Lower lobe of right lung (tissue), 2 donors: ENCODE results near the gene RPTOR. TPM values are rescaled to one million over a fixed set of nuclear protein-coding genes. Genes with fewer than 3 reads are reported as not detected.

Experiments used
- ATAC-seq, 2 donors: fragments of 200-7000 bp; cut with Tn5 transposase; one replicate each; pipeline ENCODE4 v1.9.1; 2020 to 2022; ENCODE audit warnings: mild to moderate bottlenecking in 2 of 2, moderate library complexity in 2 of 2
- DNase-seq: peaks from one replicate; pipeline ENCODE4 v3.0.0-alpha.2; 2020
- H3K27ac ChIP-seq: fragments of 200-600 bp; one replicate; pipeline ENCODE4 v1.8.0; 2022
- H3K27me3 ChIP-seq: fragments of 200-600 bp; one replicate; pipeline ENCODE4 v1.8.0; 2022; ENCODE audit warnings: low read depth
- H3K36me3 ChIP-seq: fragments of 200-600 bp; one replicate; pipeline ENCODE4 v1.8.0; 2022; ENCODE audit warnings: mild to moderate bottlenecking
- H3K4me1 ChIP-seq: fragments of 200-600 bp; one replicate; pipeline ENCODE4 v1.8.0; 2022
- H3K4me3 ChIP-seq: fragments of 200-600 bp; one replicate; pipeline ENCODE4 v1.8.0; 2022; ENCODE audit warnings: mild to moderate bottlenecking
- H3K9me3 ChIP-seq: fragments of 200-600 bp; one replicate; pipeline ENCODE4 v1.8.0; 2022
- intact Hi-C: fragments of 100-400 bp; cut with DNase I; formaldehyde crosslinking; loops from one replicate; pipeline ENCODE4 v1.11.0; 2022
- total RNA-seq: library from RNA; stranded (reverse); fragmentation: NEBNext Ultra II Directional; extraction: Animal tissue kit (Norgen Biotek cat#: 25700); gene quantifications from one replicate; pipeline ENCODE4 v1.2.1, GENCODE V29; 2021
- TF ChIP-seq, protein P1 (sequence below): fragments of 200-600 bp; IDR thresholded peaks from one replicate; pipeline ENCODE4 v1.8.0; 2022; ENCODE audit warnings: antibody characterized with exemption, mild to moderate bottlenecking
- donor health status: DM: no; HTN: yes; CAD: no; lungs with severe emphysema.

Gene RPTOR
- total RNA-seq, 1 donor from 2014 or later, result 34.0 TPM

DNA sequence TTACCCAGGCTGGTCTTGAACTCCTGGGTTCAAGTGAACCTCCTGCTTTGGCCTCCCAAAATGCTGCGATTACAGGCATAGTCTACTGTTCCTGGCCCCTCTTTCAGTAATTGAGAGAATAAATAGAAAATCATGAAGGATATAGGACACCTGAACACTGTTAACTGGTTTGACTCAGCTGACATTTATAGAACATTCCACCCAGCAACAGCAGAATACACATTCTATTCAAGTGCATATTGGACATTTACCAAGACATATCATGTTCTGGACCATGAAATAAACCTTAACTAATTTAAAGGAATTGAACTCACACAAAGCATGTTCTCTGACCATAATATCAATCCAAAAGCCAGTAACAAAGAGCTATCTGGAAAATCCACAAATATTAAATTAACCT is 470.5 kb downstream of the RPTOR start:
- TF ChIP-seq, protein P1, sequence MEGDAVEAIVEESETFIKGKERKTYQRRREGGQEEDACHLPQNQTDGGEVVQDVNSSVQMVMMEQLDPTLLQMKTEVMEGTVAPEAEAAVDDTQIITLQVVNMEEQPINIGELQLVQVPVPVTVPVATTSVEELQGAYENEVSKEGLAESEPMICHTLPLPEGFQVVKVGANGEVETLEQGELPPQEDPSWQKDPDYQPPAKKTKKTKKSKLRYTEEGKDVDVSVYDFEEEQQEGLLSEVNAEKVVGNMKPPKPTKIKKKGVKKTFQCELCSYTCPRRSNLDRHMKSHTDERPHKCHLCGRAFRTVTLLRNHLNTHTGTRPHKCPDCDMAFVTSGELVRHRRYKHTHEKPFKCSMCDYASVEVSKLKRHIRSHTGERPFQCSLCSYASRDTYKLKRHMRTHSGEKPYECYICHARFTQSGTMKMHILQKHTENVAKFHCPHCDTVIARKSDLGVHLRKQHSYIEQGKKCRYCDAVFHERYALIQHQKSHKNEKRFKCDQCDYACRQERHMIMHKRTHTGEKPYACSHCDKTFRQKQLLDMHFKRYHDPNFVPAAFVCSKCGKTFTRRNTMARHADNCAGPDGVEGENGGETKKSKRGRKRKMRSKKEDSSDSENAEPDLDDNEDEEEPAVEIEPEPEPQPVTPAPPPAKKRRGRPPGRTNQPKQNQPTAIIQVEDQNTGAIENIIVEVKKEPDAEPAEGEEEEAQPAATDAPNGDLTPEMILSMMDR, result no peak
- Histone ChIP-seq H3K36me3 (no peaks in the 10 kb centered on the region), H3K4me1 (peaks cover 24% of the 10 kb centered on the region), H3K27me3 (no peaks in the 10 kb centered on the region), H3K27ac (no peak overlapping the region), H3K4me3 (no peak overlapping the region), H3K9me3 (peaks cover 9% of the 10 kb centered on the region)
- intact Hi-C loops, result no loop called here
- no peak for DNase-seq
- no peak for ATAC-seq

Other genes starting within 250 kb of the RPTOR start
- gene ENDOV, start 129.7 kb upstream of the RPTOR start, total RNA-seq, result 23.4 TPM
- 2.1 TPM for gene NPTX1, start 68.2 kb upstream of the RPTOR start, total RNA-seq